ENCODE measurements around the gene CDHR2. TPM values are rescaled to one million over a fixed set of nuclear protein-coding genes. Genes with fewer than 3 reads are reported as not detected.

The CDHR2 gene
- polyA plus RNA-seq, 1 experiment, result not detected

GRCh38 chr5:176628406-176629228 lies 79.5 kb downstream of the CDHR2 start:
- Histone ChIP-seq H3K27me3 (ENCODE audit: control insufficient read depth, insufficient read depth, low read length) (peaks cover 65% of the 10 kb centered on the region), H3K4me3 (ENCODE audit: low read depth, low read length) (no peak overlapping the region), H3K9me3 (ENCODE audit: control insufficient read depth, insufficient read depth, low read length) (no peaks in the 10 kb centered on the region), H3K27ac (ENCODE audit: low read depth, low read length) (no peak overlapping the region)
- no peak for DNase-seq (ENCODE audit: low read depth, low spot score)
- no peak for TF ChIP-seq CTCF (IDR thresholded peaks at IDR 0.05; ENCODE audit: low read depth, low read length)
- CTCF ChIA-PET, result interaction anchor here (1.9 kb wide), 1 partner anchor 32 kb away, joined by 6 read pairs; no protein-coding TSS in a partner anchor
- POLR2A ChIA-PET, result no interaction called here

GRCh38 chr5:176629317-176629852 lies 80.2 kb downstream of the CDHR2 start:
- ChIA-PET CTCF (interaction anchor here (1.9 kb wide), 1 partner anchor 31 kb away, joined by 6 read pairs; no protein-coding TSS in a partner anchor), POLR2A (interaction anchor here (1.7 kb wide), 1 partner anchor 18 kb away, joined by 9 read pairs; the partner anchor contains the start of gene TSPAN17)

GRCh38 chr5:176629853-176630680 lies 80.9 kb downstream of the CDHR2 start, which contains the start of the genes EIF4E1B and SNCB:
Gene EIF4E1B (plus strand): TSS chr5:176630675. CDS start chr5:176642788, 12,113 bp downstream.
Gene SNCB (minus strand): TSS chr5:176630534. CDS start chr5:176629654, 880 bp downstream.
- POLR2A ChIA-PET, result interaction anchor here (0.7 to 1.7 kb wide), 3 partner anchors 8 to 93 kb away, joined by 3 to 9 read pairs (median 5); partner anchors contain the start of genes RNF44 and TSPAN17
- H3K27me3 ChIP-seq (ENCODE audit: control insufficient read depth, insufficient read depth, low read length), result peaks cover 64% of the 10 kb centered on the region

More at GRCh38 chr5:176629317-176629852, 80.2 kb downstream of the CDHR2 start:
- no peak for DNase-seq (ENCODE audit: low read depth, low spot score)
- H3K27me3 ChIP-seq (ENCODE audit: control insufficient read depth, insufficient read depth, low read length), result peaks cover 65% of the 10 kb centered on the region
- no peak for TF ChIP-seq CTCF (IDR thresholded peaks at IDR 0.05; ENCODE audit: low read depth, low read length)
- H3K27ac ChIP-seq (ENCODE audit: low read depth, low read length), result no peak overlapping the region
- no peaks in the 10 kb centered on the region for H3K9me3 ChIP-seq (ENCODE audit: control insufficient read depth, insufficient read depth, low read length)
- no peak overlapping the region for H3K4me3 ChIP-seq (ENCODE audit: low read depth, low read length)

GRCh38 chr5:176630681-176631222 lies 81.6 kb downstream of the CDHR2 start:
- Histone ChIP-seq H3K27me3 (ENCODE audit: control insufficient read depth, insufficient read depth, low read length) (peaks cover 68% of the 10 kb centered on the region), H3K27ac (ENCODE audit: low read depth, low read length) (no peak overlapping the region), H3K9me3 (ENCODE audit: control insufficient read depth, insufficient read depth, low read length) (peaks cover 5% of the 10 kb centered on the region; the same call in 1 of the 2 replicates), H3K4me3 (ENCODE audit: low read depth, low read length) (peak overlapping the region; percentile 56)
- POLR2A ChIA-PET, result interaction anchor here (0.6 to 1.7 kb wide), 4 partner anchors 9 to 95 kb away, joined by 3 to 9 read pairs (median 4); partner anchors contain the start of genes RNF44 and TSPAN17
- CTCF ChIA-PET, result interaction anchor here (0.7 to 1.9 kb wide), 5 partner anchors 12 to 214 kb away, joined by 3 to 10 read pairs (median 5); partner anchors contain the start of genes CLTB and TSPAN17
- TF ChIP-seq CTCF (IDR thresholded peaks at IDR 0.05; ENCODE audit: low read depth, low read length), result no peak
- no peak for DNase-seq (ENCODE audit: low read depth, low spot score)

More at GRCh38 chr5:176629853-176630680, 80.9 kb downstream of the CDHR2 start, which contains the start of the genes EIF4E1B and SNCB:
- no peak within 1 kb of the TSS for H3K27ac ChIP-seq (ENCODE audit: low read depth, low read length)
- no peaks in the 10 kb centered on the region for H3K9me3 ChIP-seq (ENCODE audit: control insufficient read depth, insufficient read depth, low read length)
- TF ChIP-seq CTCF (IDR thresholded peaks at IDR 0.05; ENCODE audit: low read depth, low read length), result no peak
- DNase-seq (ENCODE audit: low read depth, low spot score), result no peak
- CTCF ChIA-PET, result interaction anchor here (0.7 to 1.9 kb wide), 6 partner anchors 11 to 213 kb away, joined by 3 to 10 read pairs (median 6); partner anchors contain the start of genes CLTB and TSPAN17
- peak within 1 kb of the TSS; percentile 56 for H3K4me3 ChIP-seq (ENCODE audit: low read depth, low read length)
